ENCODE data around the gene UBAC1.
A peak's percentile ranks its signal among the peaks of the same experiment; 100 is the strongest.

UBAC1 gene

DNA sequence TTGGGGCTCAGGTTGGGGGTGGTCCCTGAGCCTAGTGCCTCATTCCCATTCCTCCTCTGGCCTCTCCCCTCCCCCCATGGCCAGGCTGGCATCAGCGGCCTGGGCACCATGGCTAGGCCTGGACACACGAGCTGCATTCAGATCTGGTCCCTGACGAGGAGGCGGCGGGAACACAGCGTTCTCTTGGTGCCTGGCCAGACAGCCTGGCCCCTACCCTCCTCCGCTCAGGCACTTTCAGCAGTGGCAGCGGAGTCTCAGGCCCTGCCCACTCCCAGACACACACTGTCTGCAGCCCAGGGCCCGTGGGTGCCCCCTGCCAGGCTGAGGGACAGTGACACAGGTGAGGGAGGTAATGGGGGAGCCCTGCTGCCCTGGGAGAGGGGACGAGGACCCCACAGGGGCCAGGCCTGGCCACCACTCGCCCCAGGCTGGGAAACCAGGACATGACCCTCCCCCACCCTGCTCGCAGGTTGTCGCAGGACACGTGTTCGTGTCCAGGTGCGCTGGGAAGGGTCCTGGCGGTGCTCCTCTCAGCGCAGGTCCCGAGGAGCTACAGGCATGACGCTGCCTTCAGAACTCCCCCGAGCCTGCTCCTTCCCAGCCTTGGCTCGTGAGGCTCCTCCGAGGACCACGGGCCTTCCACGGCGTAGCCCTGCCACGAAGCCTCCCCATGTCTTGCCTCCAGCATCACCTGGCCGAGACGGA, 19.9 kb upstream of the UBAC1 start:
- Histone ChIP-seq H3K27ac (ENCODE audit: low read length, poor library complexity, severe bottlenecking) (no peak overlapping the region), H4K8ac (ENCODE audit: low read length) (peak overlapping the region; percentile 47), H3K4me3 (ENCODE audit: insufficient read depth in 1 of 2, low read depth in 1 of 2, low read length in 2 of 2) (no peak overlapping the region), H3K9ac (ENCODE audit: low read length) (no peak overlapping the region), H3K9me3 (ENCODE audit: control insufficient read depth, low read length) (no peaks in the 10 kb centered on the region), H3K79me1 (replicated peaks; ENCODE audit: low read length, poor library complexity, severe bottlenecking) (no peaks in the 10 kb centered on the region), H3K4ac (ENCODE audit: low read depth in 1 of 2, low read length in 2 of 2) (peak overlapping the region in 1 of 2 experiments; percentile 61), H3K14ac (ENCODE audit: low read length in 2 of 2) (peak overlapping the region in 1 of 2 experiments; percentile 84), H4K91ac (ENCODE audit: low read length) (peak overlapping the region; percentile 19), H2BK15ac (ENCODE audit: low read depth, poor library complexity, severe bottlenecking) (peak overlapping the region; percentile 88), H3K23ac (ENCODE audit: low read length in 2 of 2) (no peak overlapping the region), H3K36me3 (ENCODE audit: control insufficient read depth in 1 of 2, insufficient read depth in 2 of 2, low read depth in 1 of 2, low read length in 2 of 2) (no peaks in the 10 kb centered on the region), H2AFZ (ENCODE audit: low read depth, low read length) (no peak overlapping the region), H3K4me2 (ENCODE audit: low read length, poor library complexity, severe bottlenecking) (no peak overlapping the region), H2BK5ac (ENCODE audit: low read depth, low read length, poor library complexity, severe bottlenecking) (no peak overlapping the region), H2BK12ac (ENCODE audit: low read length in 2 of 2) (peak overlapping the region; percentile 1 to 47), H3K4me1 (ENCODE audit: control insufficient read depth, insufficient read depth, low read depth, low read length) (peaks cover 1% of the 10 kb centered on the region), H3K27me3 (ENCODE audit: control insufficient read depth in 1 of 2, insufficient read depth in 1 of 2, low read length in 2 of 2) (peaks cover 27 to 75% of the 10 kb centered on the region in 2 experiments), H2BK120ac (ENCODE audit: low read depth, low read length) (no peak overlapping the region), H2AK5ac (ENCODE audit: low read length, severe bottlenecking) (no peak overlapping the region), H3K18ac (ENCODE audit: low read depth in 1 of 2, low read length in 2 of 2) (peak overlapping the region in 1 of 2 experiments; percentile 13)
- no peak for DNase-seq
- WGBS: 86% methylated on average over 27 of the region's 29 CpGs

DNA sequence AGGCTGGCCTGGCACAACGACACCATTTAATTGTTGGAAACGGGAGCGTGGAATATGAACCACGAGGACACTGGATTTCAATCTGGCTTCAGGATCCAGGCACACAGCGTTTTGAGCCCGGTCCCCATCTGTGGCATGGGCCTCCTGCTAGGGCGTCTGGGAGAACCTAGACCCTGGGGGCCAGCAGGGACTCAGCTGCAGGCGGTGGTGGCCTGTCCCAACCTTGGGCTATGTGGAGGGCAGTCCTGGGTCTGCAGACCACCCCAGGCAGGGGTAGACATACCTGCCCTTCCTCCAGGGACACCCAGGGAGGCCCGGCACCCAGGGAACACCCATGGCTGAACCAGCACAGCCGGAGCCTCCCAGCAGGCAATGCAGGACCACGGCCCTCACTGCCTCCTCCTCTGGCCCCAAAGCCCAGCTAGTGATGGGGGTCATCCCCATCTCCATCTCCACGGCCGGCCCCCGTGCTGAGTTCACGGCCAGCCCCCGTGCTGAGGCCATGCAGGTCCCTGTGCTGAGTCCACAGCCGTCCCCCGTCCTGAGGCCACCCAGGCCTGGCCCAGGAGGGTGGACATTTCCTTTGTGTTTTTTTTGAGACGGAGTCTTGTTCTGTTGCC, 18.5 kb upstream of the UBAC1 start:
- DNase-seq: no peak
- H4K8ac ChIP-seq (ENCODE audit: low read length): peak overlapping the region; percentile 16

DNA sequence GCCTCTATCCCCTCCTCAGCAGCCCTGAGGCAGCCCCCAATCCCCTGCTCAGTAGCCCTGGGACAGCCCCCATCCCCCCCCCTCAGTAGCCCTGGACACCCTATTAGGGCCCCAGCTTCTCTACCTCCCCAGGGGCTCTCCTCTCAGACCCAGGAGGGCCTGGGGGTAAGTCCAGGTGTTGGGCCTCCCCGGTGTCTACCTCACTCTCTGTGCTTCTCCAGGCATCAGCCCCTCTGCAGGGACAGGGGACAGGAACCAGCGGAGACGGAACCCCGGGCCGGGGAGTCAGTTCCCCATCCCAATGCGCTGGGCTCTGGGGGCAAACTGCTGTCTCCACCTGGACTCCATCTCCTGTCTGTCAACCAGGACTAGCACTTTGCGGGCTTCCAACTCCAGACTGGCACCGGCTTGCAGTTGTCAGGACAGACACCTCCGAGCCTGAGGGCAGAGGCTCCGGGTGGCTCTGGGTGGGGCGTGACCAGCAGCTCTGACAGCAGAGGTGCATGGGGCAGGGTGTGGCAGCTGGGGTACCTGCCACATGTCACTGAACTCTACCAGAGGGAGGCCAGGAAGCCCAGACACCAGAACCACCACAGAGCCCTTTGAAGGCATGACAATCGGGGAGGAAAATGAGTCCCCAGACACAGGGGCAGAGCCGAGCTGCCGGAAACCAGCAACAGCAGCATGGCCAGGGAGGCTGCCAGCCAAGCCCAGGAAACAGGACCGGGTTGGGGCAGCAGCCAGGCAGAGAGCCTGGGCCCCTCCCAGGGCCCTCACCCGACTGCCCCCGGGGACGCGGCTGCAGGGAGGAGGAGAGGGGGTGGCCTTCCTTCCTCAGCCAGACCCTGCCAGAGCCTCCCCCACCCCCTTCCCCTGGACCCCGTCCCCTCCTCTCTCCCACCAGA, 17.7 kb upstream of the UBAC1 start:
- H3K79me1 ChIP-seq (replicated peaks; ENCODE audit: low read length, poor library complexity, severe bottlenecking): no peaks in the 10 kb centered on the region
- H2BK5ac ChIP-seq (ENCODE audit: low read depth, low read length, poor library complexity, severe bottlenecking): no peak overlapping the region
- H2AFZ ChIP-seq (ENCODE audit: low read depth, low read length): peak overlapping the region; percentile 36

More for the DNA sequence above, 18.5 kb upstream of the UBAC1 start:
- Histone ChIP-seq H3K79me1 (replicated peaks; ENCODE audit: low read length, poor library complexity, severe bottlenecking) (no peaks in the 10 kb centered on the region), H3K23ac (ENCODE audit: low read length in 2 of 2) (no peak overlapping the region), H4K91ac (ENCODE audit: low read length) (no peak overlapping the region), H3K4me1 (ENCODE audit: control insufficient read depth, insufficient read depth, low read depth, low read length) (peaks cover 1% of the 10 kb centered on the region), H3K14ac (ENCODE audit: low read length in 2 of 2) (peak overlapping the region in 1 of 2 experiments; percentile 55), H2BK12ac (ENCODE audit: low read length in 2 of 2) (peak overlapping the region; percentile 23 to 80), H3K4me2 (ENCODE audit: low read length, poor library complexity, severe bottlenecking) (no peak overlapping the region), H3K18ac (ENCODE audit: low read depth in 1 of 2, low read length in 2 of 2) (peak overlapping the region in 1 of 2 experiments; percentile 1), H2AFZ (ENCODE audit: low read depth, low read length) (peak overlapping the region; percentile 10), H3K36me3 (ENCODE audit: control insufficient read depth in 1 of 2, insufficient read depth in 2 of 2, low read depth in 1 of 2, low read length in 2 of 2) (no peaks in the 10 kb centered on the region), H3K9ac (ENCODE audit: low read length) (no peak overlapping the region), H2AK5ac (ENCODE audit: low read length, severe bottlenecking) (no peak overlapping the region), H2BK5ac (ENCODE audit: low read depth, low read length, poor library complexity, severe bottlenecking) (no peak overlapping the region), H3K9me3 (ENCODE audit: control insufficient read depth, low read length) (no peaks in the 10 kb centered on the region), H3K4me3 (ENCODE audit: insufficient read depth in 1 of 2, low read depth in 1 of 2, low read length in 2 of 2) (no peak overlapping the region), H3K27ac (ENCODE audit: low read length, poor library complexity, severe bottlenecking) (no peak overlapping the region), H2BK120ac (ENCODE audit: low read depth, low read length) (no peak overlapping the region), H3K4ac (ENCODE audit: low read depth in 1 of 2, low read length in 2 of 2) (peak overlapping the region in 1 of 2 experiments; percentile 13), H3K27me3 (ENCODE audit: control insufficient read depth in 1 of 2, insufficient read depth in 1 of 2, low read length in 2 of 2) (peaks cover 27 to 66% of the 10 kb centered on the region in 2 experiments), H2BK15ac (ENCODE audit: low read depth, poor library complexity, severe bottlenecking) (no peak overlapping the region)
- 86% methylated on average over 19 of the region's 19 CpGs for WGBS

More for the DNA sequence above, 17.7 kb upstream of the UBAC1 start:
- Histone ChIP-seq H3K4me2 (ENCODE audit: low read length, poor library complexity, severe bottlenecking) (no peak overlapping the region), H3K18ac (ENCODE audit: low read depth in 1 of 2, low read length in 2 of 2) (peak overlapping the region in 1 of 2 experiments; percentile 57), H3K23ac (ENCODE audit: low read length in 2 of 2) (no peak overlapping the region), H3K14ac (ENCODE audit: low read length in 2 of 2) (peak overlapping the region in 1 of 2 experiments; percentile 23), H3K27ac (ENCODE audit: low read length, poor library complexity, severe bottlenecking) (no peak overlapping the region), H4K91ac (ENCODE audit: low read length) (peak overlapping the region; percentile 66), H3K36me3 (ENCODE audit: control insufficient read depth in 1 of 2, insufficient read depth in 2 of 2, low read depth in 1 of 2, low read length in 2 of 2) (no peaks in the 10 kb centered on the region), H3K4ac (ENCODE audit: low read depth in 1 of 2, low read length in 2 of 2) (no peak overlapping the region), H3K9ac (ENCODE audit: low read length) (no peak overlapping the region), H3K4me1 (ENCODE audit: control insufficient read depth, insufficient read depth, low read depth, low read length) (peaks cover 1% of the 10 kb centered on the region), H2BK12ac (ENCODE audit: low read length in 2 of 2) (peak overlapping the region; percentile 45 to 96), H3K27me3 (ENCODE audit: control insufficient read depth in 1 of 2, insufficient read depth in 1 of 2, low read length in 2 of 2) (peaks cover 26 to 63% of the 10 kb centered on the region in 2 experiments), H3K9me3 (ENCODE audit: control insufficient read depth, low read length) (no peaks in the 10 kb centered on the region), H2AK5ac (ENCODE audit: low read length, severe bottlenecking) (no peak overlapping the region), H4K8ac (ENCODE audit: low read length) (no peak overlapping the region), H2BK120ac (ENCODE audit: low read depth, low read length) (no peak overlapping the region), H3K4me3 (ENCODE audit: insufficient read depth in 1 of 2, low read depth in 1 of 2, low read length in 2 of 2) (no peak overlapping the region), H2BK15ac (ENCODE audit: low read depth, poor library complexity, severe bottlenecking) (peak overlapping the region; percentile 77)
- WGBS: 75% methylated on average over 19 of the region's 20 CpGs
- no peak for DNase-seq
